ENCODE data around the gene ABCC12. TPM values are rescaled to one million over a fixed set of nuclear protein-coding genes. Genes with fewer than 3 reads are reported as not detected.
"Not testable (repeated sequence)": the region's sequence is repeated elsewhere in the genome, so short reads cannot be mapped to it uniquely, and the experiment has no call there.

Gene ABCC12
- total and polyA plus RNA-seq, 2 of the 8 experiments (the other 6 are each of a cell fraction or from before 2014, with no cell fraction given), result 0.05 TPM; not detected in 1

DNA sequence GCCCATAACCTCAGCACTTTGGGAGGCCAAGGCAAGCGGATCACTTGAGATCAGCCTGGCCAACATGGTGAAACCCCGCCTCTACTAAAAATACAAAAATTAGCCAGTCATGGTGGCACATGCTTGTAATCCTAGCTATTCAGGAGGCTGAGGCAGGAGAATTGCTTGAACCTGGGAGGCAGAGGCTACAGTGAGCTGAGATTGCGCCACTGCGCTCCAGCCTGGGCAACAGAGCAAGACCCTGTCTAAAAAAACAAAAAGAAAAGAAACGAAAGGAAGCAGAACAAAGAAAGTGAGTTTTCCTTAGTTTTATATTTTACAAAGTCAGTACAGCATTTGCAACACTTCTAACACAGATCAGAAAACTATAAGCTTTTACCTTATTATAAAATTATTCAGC is 10.8 kb upstream of the ABCC12 start:
- H3K9me3 ChIP-seq (ENCODE audit: insufficient read depth in 2 of 2, low read depth in 1 of 2, low read length in 1 of 2); H2BK20ac ChIP-seq (ENCODE audit: low read length); H3K9ac ChIP-seq (replicated peaks in 1 of 4; ENCODE audit: extremely low read depth in 1 of 4, low read depth in 3 of 4, low read length in 3 of 4); H4K8ac ChIP-seq (ENCODE audit: extremely low read depth, insufficient read depth, low read length); H3K27me3 ChIP-seq (replicated peaks in 1 of 4; ENCODE audit: control insufficient read depth in 3 of 4, extremely low read depth in 1 of 4, insufficient read depth in 3 of 4, low read length in 3 of 4); H3K4me2 ChIP-seq (ENCODE audit: insufficient read depth in 1 of 2, low read depth in 2 of 2, low read length in 2 of 2); H3K4me3 ChIP-seq (ENCODE audit: extremely low read depth in 1 of 4, insufficient read depth in 2 of 4, low read depth in 3 of 4, low read length in 4 of 4); H2BK5ac ChIP-seq (ENCODE audit: low read depth, low read length); H2AFZ ChIP-seq (ENCODE audit: low read length); H3K18ac ChIP-seq (ENCODE audit: extremely low read depth, low read length); H3K79me2 ChIP-seq (ENCODE audit: control insufficient read depth in 1 of 2, insufficient read depth in 2 of 2, low read length in 2 of 2); H3K23me2 ChIP-seq (ENCODE audit: low read depth, low read length); H2BK15ac ChIP-seq (ENCODE audit: low read length); H3K79me1 ChIP-seq (ENCODE audit: low read depth, low read length); H3K14ac ChIP-seq (ENCODE audit: insufficient read length); DNase-seq (ENCODE audit: low read depth in 1 of 2, low spot score in 2 of 2); H4K91ac ChIP-seq (replicated peaks; ENCODE audit: insufficient read length, low read length); POLR2A ChIA-PET (ENCODE audit: partially characterized antibody); H3K27ac ChIP-seq (ENCODE audit: low read depth, low read length); H4K20me1 ChIP-seq (replicated peaks in 1 of 2; ENCODE audit: control insufficient read depth in 1 of 2, insufficient read depth in 2 of 2, low read length in 2 of 2); H2BK12ac ChIP-seq (ENCODE audit: low read depth, low read length); H3K56ac ChIP-seq (replicated peaks; ENCODE audit: insufficient read length, low read depth, low read length); H3K4ac ChIP-seq (replicated peaks; ENCODE audit: insufficient read length, low read depth, low read length); FAIRE-seq; H4K5ac ChIP-seq (ENCODE audit: insufficient read length, low read depth, low read length); H2BK120ac ChIP-seq (replicated peaks; ENCODE audit: low read depth, low read length); H3K4me1 ChIP-seq (replicated peaks in 1 of 4; ENCODE audit: control insufficient read depth in 3 of 4, insufficient read depth in 4 of 4, low read length in 3 of 4); H2AK5ac ChIP-seq (ENCODE audit: low read depth, low read length); H3K36me3 ChIP-seq (ENCODE audit: control insufficient read depth in 2 of 4, insufficient read depth in 4 of 4, low read length in 3 of 4); H3K23ac ChIP-seq (ENCODE audit: insufficient read length): not testable (repeated sequence)
- WGBS, 2 experiments (ENCODE audit: extremely low coverage in 1 of 2, insufficient coverage in 1 of 2, insufficient read length in 1 of 2, insufficient replicate concordance in 2 of 2, low coverage in 1 of 2, low lambda C conversion rate in 2 of 2, missing lambda C conversion rate in 1 of 2), result 87% methylated on average over 5 of the region's 5 CpGs; no CpG with 5 or more reads in 1 of the 2 experiments
- CTCF ChIA-PET (ENCODE audit: partially characterized antibody), result interaction anchor here (0.6 to 3.4 kb wide), 6 partner anchors 10 to 1216 kb away, joined by 3 to 16 read pairs (median 6); partner anchors contain the start of gene NETO2

Data from H1 (cell line).